CD4-positive, alpha-beta T cell treated with Interleukin-6 at 100 ng/mL for 8 hours (primary cell): ENCODE results near the gene C2CD2.
"Not testable (repeated sequence)": the region's sequence is repeated elsewhere in the genome, so short reads cannot be mapped to it uniquely, and the experiment has no call there.

Source experiments
- DNase-seq: peaks from one replicate; pipeline ENCODE4 v3.0.0-alpha.2; 2020; ENCODE audit warnings: mixed read lengths, low spot score

The C2CD2 gene

GRCh38 chr21:41953831-41954653, at the start of gene C2CD2:
Gene C2CD2 (minus strand): TSS chr21:41954018. CDS start chr21:41953648, 370 bp downstream.
- DNase-seq: no peak

GRCh38 chr21:42003051-42003461, 49.2 kb upstream of the C2CD2 start:
- no peak for DNase-seq

GRCh38 chr21:42002421-42002958, 48.7 kb upstream of the C2CD2 start:
- DNase-seq: peak; percentile 37

- no peak for DNase-seq
Measured at GRCh38 chr21:42001781-42002180, 48.0 kb upstream of the C2CD2 start.

GRCh38 chr21:42000908-42001307, 47.1 kb upstream of the C2CD2 start:
- no peak for DNase-seq

- no peak for DNase-seq
Measured at GRCh38 chr21:41997657-41998056, 43.8 kb upstream of the C2CD2 start.

- DNase-seq: no peak
Measured at GRCh38 chr21:41995577-41995976, 41.8 kb upstream of the C2CD2 start.

- DNase-seq: not testable (repeated sequence)
Measured at GRCh38 chr21:41994613-41995012, 40.8 kb upstream of the C2CD2 start.

- no peak for DNase-seq
Measured at GRCh38 chr21:41993744-41994143, 39.9 kb upstream of the C2CD2 start.

GRCh38 chr21:41992576-41992975, 38.8 kb upstream of the C2CD2 start:
- DNase-seq: no peak

- DNase-seq: no peak
Measured at GRCh38 chr21:41991659-41992058, 37.8 kb upstream of the C2CD2 start.

GRCh38 chr21:41989698-41990097, 35.9 kb upstream of the C2CD2 start:
- no peak for DNase-seq

- DNase-seq: no peak
Measured at GRCh38 chr21:41987310-41987709, 33.5 kb upstream of the C2CD2 start.

GRCh38 chr21:41985662-41986416, 32.0 kb upstream of the C2CD2 start:
- DNase-seq: no peak

GRCh38 chr21:41983229-41983628, 29.4 kb upstream of the C2CD2 start:
- DNase-seq: no peak

GRCh38 chr21:41980561-41980960, 26.7 kb upstream of the C2CD2 start:
- DNase-seq: no peak

GRCh38 chr21:41979751-41980369, 26.0 kb upstream of the C2CD2 start:
- DNase-seq: no peak

- no peak for DNase-seq
Measured at GRCh38 chr21:41979335-41979734, 25.5 kb upstream of the C2CD2 start.

GRCh38 chr21:41977034-41977950, 23.5 kb upstream of the C2CD2 start:
- no peak for DNase-seq

GRCh38 chr21:41976611-41977010, 22.8 kb upstream of the C2CD2 start:
- no peak for DNase-seq
